HG03103 (cell line): ENCODE data around the gene IDUA.

ENCODE experiments used
- ATAC-seq: cut with Tn5 transposase; IDR thresholded peaks from one replicate; pipeline ENCODE4 v1.9.1; 2021; ENCODE audit warnings: low read depth; ENCODE audit not compliant: unreplicated experiment

Gene IDUA

DNA sequence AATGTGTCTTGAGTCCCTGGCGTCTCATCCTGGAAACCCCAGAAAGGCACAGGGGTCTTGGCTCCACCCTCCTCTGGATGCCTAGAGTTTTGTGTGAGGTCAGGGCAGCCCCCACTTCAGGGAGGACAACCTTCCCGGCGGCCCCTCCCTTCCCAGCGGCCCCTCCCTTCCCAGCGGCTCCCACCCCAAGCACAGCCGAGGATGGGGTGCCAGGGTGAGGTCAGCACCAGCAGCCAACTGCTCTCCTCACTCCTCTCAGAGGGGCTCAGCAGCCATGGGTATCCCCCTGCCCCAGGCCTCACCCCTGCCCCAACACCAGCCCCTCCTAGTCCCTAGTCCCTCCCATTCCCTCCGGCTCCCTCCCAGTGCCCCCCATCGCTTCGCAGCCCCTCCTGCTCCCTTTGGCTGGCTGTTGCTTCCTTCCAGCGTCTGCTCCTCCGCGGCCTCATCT, 30.9 kb upstream of the IDUA start:
- ATAC-seq, result no peak

DNA sequence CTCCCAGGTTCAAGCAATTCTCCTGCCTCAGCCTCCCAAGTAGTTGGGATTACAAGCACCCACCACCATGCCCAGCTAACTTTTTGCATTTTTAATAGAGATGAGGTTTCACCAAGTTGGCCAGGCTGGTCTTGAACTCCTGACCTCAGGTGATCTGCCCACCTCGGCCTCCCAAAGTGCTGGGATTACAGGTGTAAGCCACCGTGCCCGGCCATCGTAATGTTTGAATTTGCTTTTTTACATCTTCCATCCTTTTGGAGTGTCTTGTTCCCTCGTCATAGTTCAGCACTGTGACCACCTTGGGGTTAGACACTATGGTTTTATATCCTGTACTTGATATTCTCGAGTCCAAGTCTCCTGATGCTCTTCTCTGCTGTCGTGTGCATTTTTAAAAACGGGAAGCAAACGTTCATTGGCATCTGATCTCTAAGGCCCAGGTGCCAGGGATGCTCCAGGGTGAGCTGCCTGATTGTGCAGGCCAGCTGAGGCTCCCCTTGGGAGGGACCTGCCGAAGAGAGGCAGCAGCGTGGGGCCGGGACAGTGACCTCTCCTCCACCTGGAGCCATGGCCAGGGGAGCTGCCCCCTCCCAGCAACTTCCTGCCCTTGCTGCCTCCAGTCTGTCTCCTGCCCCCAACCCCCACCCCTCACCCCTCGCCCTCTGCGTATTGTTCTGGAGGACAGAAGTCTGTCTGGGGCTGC, 30.2 kb upstream of the IDUA start:
- ATAC-seq, result no peak

DNA sequence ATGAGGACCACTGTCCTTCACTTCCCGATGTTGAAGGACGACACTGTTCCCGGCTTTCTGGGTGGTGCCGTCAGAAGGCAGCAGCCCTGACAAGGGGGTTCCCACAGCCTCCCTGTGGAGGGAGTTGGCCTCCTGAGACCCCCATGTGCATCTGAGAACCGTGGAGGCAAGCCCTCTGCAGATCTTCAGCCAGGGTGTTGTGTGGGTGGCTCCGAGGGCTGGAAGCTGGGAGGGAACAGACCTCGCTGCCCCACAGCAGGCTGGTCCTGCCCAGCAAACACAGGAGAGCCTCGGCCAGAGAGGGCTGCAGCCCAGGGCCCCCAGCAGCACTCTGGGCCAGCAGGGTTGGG, 29.6 kb upstream of the IDUA start:
- ATAC-seq, result no peak

DNA sequence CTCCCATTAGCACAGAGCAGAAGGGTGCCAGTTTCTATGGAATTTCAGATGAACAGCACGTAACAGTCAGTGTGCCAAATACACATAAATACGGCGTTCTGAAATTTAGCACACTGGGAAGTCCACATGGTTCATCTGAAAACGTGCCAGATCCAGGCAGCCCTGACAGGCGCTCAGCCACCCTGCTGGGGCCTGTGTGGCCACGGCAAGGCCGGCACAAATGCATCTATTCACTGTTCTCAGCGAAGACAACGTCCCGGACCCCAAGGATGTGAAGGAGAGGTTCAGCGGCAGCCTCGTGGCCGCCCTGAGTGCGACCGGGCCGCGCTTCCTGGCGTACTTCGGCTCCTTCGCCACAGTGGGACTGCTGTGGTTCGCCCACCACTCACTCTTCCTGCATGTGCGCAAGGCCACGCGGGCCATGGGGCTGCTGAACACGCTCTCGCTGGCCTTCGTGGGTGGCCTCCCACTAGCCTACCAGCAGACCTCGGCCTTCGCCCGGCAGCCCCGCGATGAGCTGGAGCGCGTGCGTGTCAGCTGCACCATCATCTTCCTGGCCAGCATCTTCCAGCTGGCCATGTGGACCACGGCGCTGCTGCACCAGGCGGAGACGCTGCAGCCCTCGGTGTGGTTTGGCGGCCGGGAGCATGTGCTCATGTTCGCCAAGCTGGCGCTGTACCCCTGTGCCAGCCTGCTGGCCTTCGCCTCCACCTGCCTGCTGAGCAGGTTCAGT, 29.1 kb upstream of the IDUA start:
- ATAC-seq, result no peak

DNA sequence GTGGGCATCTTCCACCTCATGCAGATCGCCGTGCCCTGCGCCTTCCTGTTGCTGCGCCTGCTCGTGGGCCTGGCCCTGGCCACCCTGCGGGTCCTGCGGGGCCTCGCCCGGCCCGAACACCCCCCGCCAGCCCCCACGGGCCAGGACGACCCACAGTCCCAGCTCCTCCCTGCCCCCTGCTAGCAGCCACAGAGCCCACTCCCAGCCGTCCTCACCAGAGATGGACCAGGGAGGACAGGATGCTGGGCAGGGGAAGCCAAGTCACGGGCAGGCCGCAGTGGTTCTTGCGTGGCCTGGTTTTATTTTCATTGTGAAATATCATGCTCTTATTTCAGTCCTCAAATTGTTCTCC, 28.6 kb upstream of the IDUA start:
- no peak for ATAC-seq

DNA sequence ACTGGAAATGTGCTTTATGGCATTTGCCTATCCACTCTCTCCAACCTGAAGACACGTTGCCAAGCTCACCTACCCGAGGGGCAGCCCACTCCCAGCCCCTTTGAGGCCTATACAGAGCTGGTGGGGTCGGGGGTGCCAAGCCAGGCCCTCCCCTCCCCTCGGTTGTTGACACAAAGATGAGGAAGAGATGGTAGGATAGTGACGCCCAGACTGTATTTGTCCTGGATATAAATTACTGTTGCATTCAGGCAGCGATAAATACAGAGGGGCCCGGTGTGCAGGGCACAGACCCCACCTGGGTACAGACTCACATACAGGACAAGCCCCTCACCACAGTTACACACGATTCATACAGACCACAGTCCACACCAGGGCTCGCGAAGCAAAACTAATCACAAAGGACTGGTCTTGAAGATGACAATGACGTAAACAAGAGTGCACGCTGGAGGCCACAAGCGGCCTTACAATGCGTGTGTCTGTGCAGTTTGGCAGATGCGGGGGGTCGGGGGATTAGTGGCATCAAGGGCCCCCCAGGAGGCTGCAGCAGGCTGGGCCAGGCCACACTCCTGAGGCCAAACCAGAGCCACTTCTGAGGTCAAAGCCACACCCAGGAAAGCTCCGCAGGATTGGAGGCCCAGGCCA, 28.0 kb upstream of the IDUA start:
- no peak for ATAC-seq

DNA sequence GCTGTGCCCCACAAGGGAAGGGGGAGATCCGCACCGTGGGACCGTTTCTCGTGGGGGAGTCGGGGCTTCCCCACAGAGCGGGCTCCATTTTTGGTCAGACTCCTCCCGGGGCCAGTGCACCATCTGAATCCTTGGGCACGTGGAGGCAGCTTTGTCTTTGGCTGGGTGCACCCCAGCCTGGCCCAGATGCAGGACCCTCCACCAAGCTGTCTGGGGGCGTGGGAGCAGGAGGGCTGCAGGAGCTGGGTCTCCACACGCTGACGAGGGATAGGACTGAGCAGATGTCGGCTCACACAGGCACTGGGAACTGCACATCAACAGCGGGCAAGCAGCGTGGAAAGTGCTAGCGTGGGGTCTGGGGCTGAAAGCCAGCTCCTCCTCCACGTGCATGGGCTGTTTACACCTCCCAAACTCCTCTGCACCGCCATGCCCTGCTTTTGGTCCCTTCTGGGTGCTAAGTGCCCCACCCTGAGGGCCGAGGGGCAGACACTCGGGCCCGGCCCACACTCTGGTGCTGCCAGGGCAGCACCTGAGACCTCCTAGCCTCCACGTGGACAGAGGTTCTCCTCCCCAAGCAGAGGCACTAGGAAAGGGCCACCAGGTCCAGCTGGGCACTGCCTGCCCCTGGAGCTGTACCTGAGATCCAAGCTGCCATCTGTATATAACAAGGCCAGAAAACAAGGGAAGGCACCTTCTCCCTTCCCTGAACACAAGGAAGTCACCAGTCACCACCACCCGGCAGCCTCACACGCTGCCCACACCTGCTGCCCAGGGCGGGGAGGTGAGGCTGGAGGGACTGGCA, 27.3 kb upstream of the IDUA start:
- ATAC-seq, result no peak

DNA sequence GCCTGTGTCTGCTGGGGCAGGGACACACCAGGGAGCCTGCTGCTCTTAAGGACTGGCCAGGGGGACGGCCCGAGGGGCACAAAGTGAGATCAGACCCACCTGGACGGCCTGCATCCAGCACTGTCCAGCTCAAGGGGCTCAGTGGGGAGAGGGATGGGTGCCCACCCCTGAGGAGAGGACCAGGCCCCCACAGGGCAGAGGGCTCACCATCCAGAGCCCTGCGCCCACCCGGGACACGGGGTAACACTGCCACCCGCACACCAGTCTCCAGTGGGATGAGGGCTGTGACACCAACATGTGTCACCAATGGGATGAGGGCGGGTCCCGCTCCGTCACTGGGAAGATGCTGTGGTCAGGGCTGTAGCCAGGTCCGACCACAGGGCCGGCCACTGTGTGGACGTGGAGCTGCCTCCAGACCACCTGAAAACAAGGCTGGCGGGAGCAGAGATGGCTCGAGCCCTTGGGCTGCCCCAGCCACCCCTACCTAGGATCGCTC, 26.7 kb upstream of the IDUA start:
- ATAC-seq, result no peak

DNA sequence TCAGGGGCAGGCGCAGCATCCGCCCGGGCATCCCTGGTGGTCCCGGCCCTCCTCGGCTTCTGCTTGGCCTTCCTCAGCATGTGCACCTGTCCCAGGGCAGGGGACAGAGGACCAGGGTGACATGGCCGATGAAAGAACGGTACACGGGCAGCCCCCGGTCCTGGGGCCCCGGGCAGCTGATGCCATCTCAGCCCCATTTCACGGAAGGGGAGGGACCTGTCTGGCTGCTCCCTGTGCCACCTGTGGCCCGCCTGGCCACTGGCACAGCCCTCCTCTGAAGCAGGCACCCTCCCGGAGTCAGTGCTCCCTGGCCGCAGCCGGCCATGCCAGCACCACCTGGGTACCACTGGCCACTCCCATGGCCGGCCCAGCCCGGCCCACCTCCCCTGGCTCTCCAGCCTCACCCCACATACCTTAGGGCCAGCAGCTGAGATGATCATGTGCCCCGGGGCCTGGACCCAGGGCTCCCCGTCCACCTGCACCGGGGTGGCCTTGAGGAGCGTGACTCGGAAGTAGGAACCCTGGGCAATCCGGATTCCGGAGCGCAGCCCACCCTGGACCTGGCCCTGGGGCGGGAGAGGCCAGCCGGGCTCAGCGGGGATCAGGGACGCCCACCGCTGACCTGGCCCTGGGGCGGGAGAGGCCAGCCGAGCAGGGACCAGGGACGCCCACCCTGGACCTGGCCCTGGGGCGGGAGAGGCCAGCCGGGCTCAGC, 26.1 kb upstream of the IDUA start:
- no peak for ATAC-seq

DNA sequence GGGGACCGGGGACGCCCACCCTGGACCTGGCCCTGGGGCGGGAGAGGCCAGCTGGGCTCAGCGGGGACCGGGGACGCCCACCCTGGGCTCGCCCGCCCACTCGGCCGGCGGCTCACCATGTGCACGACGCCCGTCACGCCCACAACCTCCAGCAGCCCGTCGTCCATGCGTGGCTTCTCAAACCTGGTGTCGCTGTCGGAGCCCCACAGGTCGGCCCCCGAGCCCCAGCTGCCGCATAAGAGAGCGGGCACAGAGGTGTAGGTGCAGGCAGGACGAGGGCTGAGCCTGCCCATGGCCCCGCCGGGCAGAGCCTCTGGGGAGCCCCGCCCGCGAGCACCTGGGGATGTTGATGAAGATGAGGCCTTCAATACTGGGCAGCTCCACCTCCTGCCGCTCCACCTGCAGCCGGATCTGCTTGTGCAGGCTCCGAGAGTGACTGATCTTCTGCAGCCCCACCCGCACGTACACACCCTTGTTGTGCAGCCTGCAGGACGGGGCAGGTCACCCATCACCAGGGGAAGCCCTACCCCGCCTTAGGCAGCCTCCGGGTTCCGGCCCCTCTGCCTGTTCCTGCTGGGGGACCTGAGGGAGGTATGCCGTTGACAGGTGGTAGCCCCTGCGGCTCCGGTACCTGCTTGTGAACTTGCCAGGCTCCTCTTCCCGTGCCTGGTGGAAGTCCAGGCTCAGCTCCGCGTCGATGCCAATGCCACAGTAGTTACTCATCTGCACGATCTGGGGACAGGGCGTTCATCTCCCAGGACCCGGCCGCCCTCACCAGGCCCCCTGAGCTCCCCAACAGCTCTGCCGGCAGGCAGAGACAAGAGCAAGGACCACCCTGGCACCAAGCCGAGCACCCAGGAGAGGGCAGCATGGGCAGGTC, 25.3 kb upstream of the IDUA start:
- no peak for ATAC-seq

DNA sequence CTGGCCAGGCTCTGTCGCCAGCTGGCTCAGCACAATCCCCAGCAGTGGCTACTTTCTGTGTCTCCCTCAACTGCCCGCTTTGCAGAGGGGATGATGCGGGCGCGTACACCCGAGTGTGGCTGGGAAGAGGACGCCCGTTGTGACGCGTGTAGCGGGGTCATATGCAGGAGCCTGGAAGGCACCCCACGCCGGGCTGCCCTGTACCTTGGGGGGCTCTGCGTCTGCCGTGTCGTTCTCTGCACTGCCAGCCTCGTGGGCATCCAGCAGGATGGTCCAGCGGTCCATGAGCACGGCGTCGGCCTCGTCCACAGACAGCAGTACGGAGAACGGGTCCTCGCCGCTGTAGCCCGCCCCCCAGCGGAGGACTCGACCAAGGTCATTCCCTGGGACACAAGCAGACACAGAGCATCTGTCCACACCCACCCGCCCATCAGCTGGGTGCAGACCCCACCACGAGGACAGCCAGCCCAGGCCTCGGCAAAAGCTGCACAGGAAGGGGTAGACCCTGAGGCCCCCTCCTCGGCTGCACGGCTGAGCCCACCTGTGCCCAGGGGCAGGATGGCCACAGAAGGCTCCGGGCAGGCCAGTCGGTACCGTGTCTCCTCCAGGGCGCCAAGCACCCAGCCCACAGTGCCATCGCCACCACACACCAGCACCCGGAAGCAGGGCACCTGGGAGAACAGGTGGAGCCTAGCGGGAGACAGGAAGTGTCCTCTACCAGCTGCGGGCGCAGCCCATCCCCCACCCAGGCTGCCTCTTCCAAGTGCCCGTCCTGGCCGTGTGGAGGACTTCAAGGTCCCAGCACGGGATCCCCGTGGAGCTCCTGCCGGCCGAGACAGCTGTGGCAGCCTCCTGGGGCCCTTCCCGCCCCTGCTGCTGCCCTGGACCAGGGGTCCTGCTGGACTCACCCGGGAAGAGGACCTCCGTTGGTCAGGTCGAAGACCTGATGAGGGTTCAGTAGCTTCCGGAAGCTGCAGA, 24.3 kb upstream of the IDUA start:
- no peak for ATAC-seq

DNA sequence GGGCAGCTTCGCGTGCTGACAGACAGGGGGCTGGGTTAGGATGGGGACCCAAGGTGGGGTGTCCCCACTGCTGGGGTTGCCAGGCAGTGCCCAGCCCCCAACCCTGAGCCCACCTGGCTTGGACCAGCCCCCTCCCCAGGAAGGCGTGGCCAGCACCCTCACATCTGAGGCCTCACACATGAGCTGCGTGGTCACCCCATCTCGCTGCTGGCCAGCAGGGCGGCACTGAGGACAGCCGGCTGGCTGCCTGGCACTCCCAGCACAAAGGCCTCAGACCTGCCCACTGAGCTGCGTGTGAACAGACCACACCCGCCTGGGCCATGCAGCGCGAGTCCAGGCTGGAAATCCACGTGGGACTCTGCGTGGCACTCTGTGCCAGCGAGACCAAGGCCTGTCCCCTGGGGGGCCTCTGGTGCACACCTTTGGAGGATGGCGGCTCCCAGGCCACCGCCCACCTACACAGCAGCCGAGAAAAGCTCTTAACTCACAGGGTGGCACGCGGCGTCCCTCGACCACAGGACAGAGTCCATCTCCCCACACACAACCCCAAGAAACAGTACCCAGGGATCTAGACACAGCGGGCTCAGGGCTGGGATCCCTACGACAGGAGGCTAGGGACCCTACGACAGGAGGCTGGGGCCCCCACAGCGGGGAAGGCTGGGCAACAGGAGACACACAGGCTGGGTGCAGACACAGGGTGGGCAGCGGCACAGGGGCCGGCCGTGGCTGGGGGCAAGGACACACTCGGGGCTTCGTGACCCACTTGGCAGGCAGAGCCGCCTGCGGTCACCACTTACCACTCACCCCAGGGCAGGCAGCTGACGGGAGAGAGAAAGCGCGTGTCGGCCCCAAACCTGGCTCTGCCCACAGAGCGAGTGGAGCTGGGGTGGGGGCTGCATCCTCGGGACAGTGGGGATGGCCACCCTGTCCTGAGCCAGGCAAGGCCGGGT, 23.3 kb upstream of the IDUA start:
- no peak for ATAC-seq

DNA sequence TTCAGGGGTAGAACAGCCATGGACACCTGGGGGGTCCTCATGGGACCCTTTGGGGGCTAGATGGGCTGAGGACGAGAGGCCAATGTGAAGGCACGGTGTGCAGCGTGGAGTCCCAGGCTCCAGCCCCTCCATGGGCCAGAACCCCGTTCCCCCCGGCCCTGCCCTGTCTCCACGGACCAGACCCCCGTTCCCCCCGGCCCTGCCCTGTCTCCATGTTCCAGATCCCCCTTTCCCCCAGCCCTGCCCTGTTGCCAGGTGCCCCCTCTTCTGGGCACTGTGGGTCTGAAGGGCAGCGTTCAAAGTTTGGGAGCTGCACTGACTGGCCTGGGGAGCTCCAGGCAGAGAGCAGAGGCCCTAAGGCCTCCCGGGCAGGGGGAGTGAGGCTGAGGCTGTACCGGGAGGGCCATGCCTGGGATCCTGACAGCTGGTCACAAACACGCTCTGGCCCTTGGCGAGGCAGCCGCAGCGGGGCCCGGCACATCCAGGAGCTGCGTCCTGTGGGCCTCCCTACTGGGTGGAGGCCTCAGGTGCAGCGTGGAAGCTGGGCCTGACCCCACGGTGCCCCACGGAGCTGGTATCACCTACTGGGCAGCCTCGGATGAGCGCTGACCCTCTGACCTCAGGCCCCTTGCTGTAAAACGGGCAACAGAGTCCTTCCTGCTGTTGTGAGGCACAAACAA, 22.4 kb upstream of the IDUA start:
- ATAC-seq, result no peak

DNA sequence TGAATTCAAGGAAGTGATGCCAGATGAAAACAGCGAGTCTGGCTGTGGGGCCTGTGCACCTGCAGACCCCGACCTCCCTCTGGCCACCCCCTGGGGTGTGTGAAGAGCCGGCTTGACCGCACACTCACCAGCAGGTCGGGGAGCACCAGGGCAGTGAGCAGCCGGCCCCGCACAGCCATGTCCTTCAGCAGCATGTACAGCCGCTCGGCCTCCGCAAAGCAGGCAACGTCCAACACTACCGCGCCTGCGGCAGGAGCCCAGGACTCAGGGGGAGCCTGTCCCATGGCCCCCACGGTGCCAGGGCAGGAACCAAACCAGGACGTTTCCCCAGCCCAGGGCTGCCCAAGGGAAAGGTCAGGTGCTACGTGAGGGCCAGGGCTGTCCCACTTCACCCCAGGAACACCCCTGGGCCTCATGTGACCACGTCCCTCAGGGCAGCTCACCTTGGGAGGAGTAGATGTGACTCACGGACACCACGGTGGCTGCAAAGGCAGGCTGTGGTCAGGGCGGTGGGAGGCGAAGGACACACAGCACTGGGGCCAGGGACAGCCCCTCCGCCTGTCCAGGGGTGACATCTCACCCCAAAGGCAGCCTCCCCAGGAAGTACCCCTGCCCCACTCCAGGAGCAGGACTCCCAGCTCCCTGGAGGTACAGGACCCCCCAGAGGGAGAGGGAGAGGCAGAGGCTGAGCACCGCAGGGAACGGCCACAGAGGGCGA, 21.6 kb upstream of the IDUA start:
- ATAC-seq, result no peak

DNA sequence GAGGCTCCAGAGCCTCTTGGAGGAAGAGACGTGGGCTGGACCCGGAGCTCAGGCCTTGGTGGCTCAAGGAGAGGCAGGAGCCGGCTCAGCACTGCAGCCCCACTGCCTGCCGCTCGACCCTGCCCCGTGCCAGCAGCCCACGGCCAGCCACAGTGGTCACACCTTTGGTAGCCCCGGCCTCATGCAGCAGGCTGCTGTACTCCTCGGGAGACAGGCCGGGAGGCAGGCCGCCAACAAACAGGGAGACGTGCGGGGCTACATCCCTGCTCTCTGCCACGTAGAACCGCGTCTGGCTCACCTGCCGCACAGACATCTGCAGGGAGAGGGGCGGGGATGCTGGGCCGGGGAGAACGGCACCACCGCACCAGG, 21.1 kb upstream of the IDUA start:
- no peak for ATAC-seq
